LHCN-M2 (cell line): ENCODE data around the gene PET117. TPM values are rescaled to one million over a fixed set of nuclear protein-coding genes. Genes with fewer than 3 reads are reported as not detected.
"Not testable (repeated sequence)": the region's sequence is repeated elsewhere in the genome, so short reads cannot be mapped to it uniquely, and the experiment has no call there.

ENCODE experiments used
- DNase-seq: peaks from one replicate; pipeline ENCODE4 v3.0.0-alpha.2; 2012; ENCODE audit warnings: low read depth
- total RNA-seq: library from RNA; depleted of rRNA; stranded (reverse); fragments of >200 nt; gene quantifications from 2 replicates; pipeline ENCODE4 v1.2.3, GENCODE V29; 2014; rRNA removed

Gene PET117
- total RNA-seq, 1 experiment from 2014 or later, result 19.9 TPM

GRCh38 chr20:18164356-18164755 lies 26.7 kb downstream of the PET117 start:
- DNase-seq, result peak; percentile 12

GRCh38 chr20:18165553-18165952 lies 27.9 kb downstream of the PET117 start:
- DNase-seq, result no peak

- DNase-seq, result no peak
Observed at GRCh38 chr20:18166241-18166881, 28.7 kb downstream of the PET117 start.

GRCh38 chr20:18166950-18167349 lies 29.3 kb downstream of the PET117 start:
- no peak for DNase-seq

- DNase-seq, result no peak
Observed at GRCh38 chr20:18172379-18172778, 34.7 kb downstream of the PET117 start.

GRCh38 chr20:18174906-18175683 lies 37.4 kb downstream of the PET117 start:
- DNase-seq, result no peak

- no peak for DNase-seq
Observed at GRCh38 chr20:18176318-18176785, 38.7 kb downstream of the PET117 start.

- not testable (repeated sequence) for DNase-seq
Observed at GRCh38 chr20:18180366-18180765, 42.7 kb downstream of the PET117 start.

GRCh38 chr20:18180815-18181214 lies 43.2 kb downstream of the PET117 start:
- no peak for DNase-seq

- DNase-seq, result peak; percentile 6
Observed at GRCh38 chr20:18187020-18187419, 49.4 kb downstream of the PET117 start.

GRCh38 chr20:18188434-18188833 lies 50.8 kb downstream of the PET117 start:
- DNase-seq, result peak; percentile 26

- DNase-seq, result no peak
Observed at GRCh38 chr20:18190338-18191233, 52.9 kb downstream of the PET117 start.

- DNase-seq, result no peak
Observed at GRCh38 chr20:18191306-18191705, 53.6 kb downstream of the PET117 start.

Other genes with a start within 250 kb of the PET117 start
- 116 and 132 TPM in 2 replicates for gene SNX5, start 169.1 kb upstream of the PET117 start, total RNA-seq
- gene MGME1, start 168.8 kb upstream of the PET117 start, total RNA-seq, result 29.3 and 42.6 TPM in 2 replicates
- not detected in 2 replicates for gene OVOL2, start 79.9 kb upstream of the PET117 start, total RNA-seq
- gene KAT14, start within 50 bp of the PET117 start, total RNA-seq, result 18.2 and 19.2 TPM in 2 replicates
- 13.8 and 15.5 TPM in 2 replicates for gene ZNF133, start 150.7 kb downstream of the PET117 start, total RNA-seq